HG02885 (cell line): ENCODE data around the gene LRP1-AS.

Experiments used
- ATAC-seq: cut with Tn5 transposase; IDR thresholded peaks from one replicate; pipeline ENCODE4 v1.9.1; 2021; ENCODE audit warnings: mild to moderate bottlenecking; ENCODE audit not compliant: unreplicated experiment, poor library complexity

LRP1-AS gene

DNA sequence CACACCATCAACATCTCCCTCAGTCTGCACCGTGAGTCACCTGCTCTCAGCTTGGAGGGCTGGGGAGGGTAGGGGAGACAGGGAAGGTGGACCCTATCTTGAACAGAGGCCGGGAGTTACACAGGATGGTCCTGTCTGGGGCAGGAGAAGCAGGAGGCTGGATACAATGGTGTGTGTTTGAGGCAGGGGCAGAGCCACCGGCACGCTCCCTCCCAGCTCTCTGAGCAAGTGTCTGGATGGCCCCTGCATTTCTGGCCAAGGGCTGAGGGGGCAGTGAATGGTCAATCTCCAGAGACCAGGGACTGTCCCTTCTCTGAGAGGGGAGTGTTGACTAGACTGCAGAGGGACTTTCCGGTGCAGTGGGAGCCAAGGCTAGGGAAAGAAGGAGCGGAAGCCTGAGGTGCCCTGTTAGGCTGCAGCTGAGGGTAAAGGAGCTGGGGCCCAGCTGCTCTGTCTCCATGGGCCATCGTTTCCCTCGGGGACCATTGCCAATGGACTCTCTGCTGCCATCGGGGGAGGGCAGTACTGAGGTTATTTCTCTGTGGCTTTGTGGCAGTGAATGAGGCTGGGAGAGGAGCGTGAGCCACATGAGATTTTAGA, 1.9 kb downstream of the LRP1-AS start:
- no peak for ATAC-seq

DNA sequence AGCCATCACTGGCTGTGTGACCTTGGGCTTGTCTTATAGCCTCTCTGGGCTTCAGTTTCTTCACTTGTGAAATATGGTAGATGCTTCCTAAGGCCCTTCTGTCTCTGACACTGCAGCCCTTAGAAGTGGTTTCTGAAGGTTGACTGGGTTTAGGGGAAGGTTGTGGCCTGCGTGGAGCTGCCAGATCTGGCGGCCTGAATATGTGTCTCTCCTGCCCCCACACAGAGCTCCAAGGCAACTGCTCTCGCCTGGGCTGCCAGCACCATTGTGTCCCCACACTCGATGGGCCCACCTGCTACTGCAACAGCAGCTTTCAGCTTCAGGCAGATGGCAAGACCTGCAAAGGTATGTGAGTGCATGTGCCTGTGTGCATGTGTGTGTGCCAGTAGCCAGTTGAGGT, 4.0 kb downstream of the LRP1-AS start:
- ATAC-seq, result no peak

DNA sequence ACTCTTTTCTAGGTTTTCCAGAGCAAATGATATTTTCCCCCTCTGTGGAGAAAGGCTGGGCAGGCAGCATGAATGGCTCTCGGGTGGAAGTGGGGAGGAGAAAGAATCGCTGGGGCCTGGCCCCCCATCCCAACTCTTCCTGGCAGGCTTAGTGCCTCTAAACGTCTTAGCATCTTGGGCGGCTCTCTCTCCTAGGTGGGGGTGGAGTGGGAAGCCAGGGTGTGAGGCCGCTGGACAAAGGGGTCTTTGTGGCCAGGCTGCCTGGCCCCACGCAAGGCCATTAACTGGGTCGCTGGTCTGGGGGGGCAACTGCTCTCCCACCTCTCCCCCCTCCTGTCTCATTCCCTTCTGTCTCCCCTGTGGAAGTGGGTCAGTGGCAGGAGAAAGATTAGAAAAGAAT, 4.7 kb downstream of the LRP1-AS start:
- no peak for ATAC-seq

DNA sequence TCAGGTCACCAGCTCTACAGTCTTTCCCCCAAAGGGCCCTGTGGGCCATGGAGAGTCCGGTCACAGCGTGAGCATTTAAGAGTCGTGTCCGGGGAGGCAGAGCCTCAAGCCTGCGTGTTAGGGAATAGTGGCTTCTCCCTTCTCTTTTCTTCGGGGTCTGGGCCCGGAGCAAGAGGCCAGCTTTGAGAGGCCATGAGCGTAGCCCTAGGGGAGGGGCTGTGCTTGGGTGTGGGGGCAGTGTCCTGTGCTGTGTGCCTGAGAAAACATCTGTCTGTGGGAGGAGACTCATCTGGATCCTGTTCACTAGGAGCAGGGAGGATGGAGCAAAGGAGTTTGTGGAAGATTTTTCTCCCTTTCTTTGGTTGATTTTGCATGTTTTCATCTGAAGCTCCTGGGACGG, 5.3 kb downstream of the LRP1-AS start:
- ATAC-seq, result no peak

DNA sequence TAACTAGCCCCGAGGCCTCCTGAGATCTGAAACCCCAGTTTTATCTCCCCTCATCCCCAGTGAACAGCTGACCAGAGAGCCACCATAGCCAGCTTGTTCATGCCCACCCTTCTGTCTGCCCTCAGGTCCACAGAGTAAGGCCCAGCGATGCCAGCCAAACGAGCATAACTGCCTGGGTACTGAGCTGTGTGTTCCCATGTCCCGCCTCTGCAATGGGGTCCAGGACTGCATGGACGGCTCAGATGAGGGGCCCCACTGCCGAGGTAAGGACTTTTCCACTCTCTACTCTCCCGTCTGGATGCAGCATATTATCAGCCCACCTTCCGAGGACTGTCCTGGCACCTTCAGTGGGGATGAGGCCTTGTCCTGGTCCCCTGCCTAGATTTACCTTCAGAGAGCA, 6.2 kb downstream of the LRP1-AS start:
- ATAC-seq, result no peak

DNA sequence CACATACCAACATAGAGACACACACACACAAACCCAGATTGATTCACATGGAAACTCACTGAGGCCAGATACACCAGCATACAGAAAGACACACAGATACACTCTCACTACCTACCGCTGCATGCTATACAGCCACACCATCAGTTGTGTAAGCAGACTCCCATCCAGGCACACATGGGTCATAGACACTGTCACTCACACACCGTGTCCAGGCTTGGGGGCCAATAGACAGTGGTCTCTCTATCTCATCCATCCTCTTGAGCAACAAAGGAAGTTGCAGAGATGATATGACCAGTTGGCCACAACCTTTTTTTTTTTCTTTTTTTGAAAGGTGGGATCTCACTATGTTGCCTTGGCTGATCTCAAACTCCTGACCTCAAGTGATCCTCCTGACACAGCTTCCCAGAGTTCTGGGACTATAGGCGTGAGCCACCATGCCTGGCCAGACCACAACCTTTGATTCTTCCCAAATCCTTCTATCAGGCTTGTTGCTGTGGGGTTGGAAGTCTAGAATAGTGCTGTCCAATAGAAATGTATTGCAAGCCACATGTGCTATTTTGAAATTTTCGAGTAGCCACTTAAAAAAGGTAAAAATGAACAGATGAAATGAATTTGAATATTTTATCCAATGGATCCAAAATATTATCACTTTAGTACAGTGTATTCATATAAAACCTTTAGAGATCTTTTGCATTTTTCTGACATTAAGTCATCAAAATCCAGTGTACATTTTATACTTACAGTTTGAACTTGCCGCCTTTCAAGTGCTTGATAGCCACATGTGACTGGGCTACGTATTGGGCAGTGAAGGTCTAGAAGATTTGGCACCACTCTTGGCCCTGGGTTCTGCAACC, 7.4 kb downstream of the LRP1-AS start:
- no peak for ATAC-seq

DNA sequence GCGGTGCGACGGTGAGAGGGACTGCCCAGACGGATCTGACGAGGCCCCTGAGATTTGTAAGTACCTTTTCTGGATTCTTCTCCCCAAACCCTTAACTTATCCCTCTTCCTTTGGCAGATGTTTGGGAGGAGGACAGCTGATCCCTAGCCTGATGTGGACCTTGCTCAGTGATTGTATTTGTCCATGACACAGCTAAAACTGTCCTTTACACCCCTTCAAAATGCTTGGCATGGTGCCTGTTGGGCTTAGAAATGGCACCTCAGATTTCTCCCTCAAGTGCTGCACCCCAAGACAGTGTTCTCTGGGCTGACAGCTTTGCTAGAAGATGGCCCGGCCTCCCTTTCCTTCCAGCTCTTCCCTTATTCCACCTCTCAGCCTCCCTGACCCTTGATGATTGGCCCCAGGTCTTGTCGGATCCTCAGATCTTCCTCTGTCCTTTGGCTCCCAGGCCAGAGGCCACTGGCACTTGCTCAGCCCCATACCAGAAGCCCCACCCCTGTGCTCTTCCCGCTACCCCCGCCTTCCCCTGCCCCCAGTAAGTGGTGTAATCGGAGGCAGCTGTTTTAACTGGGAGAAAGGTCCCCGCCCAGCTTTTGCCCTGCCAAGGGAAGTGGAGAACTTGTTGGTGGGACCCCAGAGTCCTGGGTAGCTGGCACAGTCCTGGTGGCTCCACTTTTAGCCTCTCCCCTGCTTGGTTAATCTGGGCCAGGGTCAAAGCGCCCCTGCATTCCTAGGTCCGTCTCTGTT, 8.7 kb downstream of the LRP1-AS start:
- no peak for ATAC-seq

DNA sequence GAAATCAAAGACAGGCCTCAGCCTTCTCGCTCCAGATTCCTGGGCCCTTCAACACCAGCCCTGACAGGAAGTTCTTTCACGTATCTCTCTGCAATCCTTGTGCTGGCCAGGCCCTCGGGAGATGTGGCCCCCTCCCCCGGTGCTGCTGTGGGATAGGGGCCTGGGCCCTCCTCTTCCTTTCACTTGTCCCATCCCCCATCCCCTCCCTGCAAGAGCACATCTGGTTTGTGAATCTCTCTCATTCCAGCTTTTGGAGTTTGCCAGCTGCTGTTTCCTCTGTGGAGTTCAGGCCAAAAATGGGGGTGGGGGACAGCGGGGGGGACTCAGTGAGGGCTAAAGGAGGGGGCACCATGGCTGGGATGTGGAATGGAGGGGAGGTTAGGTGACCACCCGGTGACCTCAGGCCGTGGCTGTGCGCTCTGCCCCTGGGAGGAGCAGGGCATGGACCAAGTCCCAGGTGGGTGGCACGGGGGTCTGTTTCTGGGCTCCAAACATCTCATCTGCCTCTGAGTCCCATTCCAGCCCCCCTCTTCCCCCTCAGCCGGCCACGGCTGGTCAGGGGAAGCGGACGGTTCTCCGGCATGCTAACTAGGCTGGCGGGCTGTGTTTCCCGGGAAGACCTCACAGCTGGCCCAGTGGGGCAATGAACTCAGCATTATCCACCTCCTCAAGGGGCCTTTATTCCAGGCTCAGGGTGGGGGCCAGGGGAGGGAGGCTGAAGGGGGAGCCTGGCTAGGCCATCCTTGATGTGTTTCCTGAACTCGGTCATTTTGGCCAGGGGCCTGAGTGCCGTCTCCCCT, 11.7 kb downstream of the LRP1-AS start:
- ATAC-seq, result no peak

DNA sequence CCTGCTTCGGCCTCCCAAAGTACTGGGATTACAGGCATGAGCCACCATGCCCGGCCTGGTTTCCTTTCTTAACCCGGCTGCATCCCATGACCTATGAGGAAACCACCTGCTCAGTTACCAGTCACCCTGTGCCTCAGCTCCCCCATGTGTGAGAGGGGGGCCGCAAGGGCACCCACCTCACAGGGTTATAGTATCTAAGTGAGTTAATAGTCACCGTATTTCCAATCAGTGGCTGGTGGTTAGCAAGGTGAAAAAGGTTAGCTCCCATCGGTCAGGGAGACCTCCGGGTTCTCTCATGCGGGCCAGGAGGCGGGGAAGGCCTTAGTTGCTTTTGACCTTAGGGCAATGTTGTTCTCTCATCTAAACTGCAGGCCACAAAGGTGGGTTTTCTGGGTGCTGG, 12.5 kb downstream of the LRP1-AS start:
- no peak for ATAC-seq

DNA sequence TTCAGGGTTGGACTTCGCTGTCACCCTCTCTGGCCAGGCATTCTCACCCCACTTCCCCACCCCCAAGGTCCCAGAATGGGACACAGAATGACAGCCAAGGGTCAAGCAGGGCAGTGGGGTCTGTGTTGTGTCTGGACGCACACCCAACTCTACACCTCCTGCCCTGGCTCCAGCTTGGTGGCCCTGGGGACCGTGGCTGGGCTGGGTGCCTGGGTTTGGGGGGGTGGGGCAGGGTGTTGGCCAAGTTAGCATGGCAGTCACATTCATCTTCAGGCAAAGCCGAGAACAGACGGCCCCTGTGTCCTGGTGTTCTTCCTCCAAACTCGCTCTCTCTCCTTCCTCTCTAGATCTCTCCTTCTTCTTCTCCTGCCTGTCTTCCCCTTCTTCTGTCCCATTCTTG, 13.5 kb downstream of the LRP1-AS start:
- no peak for ATAC-seq

DNA sequence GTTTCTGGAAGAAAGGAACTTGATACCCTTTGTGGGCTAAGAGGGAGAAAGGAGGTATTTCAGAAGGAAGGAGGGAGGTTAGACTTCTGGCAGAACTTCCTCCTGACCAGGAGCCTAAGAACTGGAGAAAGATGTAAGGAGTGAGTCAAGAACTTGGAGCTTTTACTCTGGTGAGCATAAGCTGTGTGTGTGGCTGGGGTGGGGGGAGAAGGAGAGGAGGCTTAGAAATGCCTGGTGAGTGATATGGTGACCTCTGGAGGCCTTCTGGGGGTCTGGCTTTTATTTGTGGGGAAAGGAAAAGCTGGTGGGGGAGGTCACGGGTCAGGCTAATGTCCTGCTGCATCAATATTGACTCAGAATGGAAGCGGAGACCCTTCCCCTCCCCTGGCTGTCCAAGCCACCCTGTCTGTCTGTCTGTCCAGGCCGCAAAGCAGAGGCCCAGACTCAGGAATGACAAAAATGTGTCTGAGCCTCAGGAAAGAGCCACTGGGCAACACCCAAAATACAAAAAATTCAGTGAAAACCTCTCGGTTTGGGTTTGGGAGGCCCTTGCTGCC, 14.3 kb downstream of the LRP1-AS start:
- ATAC-seq, result no peak

DNA sequence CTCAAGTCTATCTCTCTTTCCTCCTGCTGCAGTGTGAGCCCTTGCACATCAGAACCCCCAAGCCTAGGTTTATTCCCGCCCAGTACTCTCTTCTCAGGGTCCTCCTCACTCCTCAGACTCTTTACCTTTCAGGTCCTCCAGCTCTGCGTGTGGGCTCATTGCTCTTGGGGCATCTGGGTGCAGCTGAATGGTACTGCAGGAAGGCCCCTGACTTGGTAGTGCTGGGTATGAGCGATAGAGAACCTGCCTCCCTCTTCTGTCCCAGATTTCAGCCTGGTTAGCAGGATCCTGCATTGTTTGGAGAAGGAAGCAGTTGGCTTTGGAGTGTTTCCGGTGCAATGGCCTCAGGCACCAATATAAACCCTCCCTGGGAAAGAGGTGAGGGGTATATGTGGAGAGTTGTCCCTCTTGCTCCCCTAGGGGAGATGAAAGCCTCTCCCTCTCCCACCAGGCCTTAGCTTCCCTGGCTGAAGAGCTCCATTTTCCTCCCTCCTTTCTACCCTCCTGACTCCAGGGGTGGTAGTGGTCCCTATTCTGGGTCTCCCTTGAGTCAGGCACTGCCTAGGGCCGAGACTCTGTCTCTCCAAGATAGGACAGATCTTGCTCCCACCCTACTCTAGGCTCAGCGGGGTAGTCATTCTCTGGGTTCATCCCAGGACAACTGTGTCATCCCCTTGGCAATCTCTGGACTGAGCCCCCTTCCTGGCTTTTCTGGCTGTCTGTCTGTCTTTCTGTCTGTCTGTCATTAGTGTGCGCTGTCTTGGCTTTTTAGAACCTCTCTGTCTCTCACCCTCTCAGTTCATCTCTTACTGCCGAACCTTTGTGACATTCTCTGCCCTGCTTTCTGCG, 15.3 kb downstream of the LRP1-AS start:
- no peak for ATAC-seq

DNA sequence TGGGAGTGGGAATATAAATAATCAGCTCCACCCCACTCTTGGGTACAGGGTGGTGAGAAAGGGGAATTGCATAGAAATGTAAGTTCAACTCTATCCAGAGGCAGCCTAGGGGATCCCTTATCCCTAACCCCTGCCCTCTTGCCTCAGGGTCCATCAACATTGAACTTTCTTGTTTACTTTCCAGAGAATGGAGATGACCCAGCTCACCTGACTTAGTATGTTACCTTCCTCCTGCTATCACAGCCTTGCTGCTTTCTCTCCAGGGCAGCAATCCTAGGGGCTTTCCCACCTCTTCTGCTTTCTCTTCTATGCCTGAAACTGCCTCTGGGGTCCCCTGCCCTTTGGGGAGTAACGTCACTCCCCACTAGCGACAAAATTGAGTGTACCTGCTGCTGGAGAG, 16.5 kb downstream of the LRP1-AS start:
- ATAC-seq, result no peak

DNA sequence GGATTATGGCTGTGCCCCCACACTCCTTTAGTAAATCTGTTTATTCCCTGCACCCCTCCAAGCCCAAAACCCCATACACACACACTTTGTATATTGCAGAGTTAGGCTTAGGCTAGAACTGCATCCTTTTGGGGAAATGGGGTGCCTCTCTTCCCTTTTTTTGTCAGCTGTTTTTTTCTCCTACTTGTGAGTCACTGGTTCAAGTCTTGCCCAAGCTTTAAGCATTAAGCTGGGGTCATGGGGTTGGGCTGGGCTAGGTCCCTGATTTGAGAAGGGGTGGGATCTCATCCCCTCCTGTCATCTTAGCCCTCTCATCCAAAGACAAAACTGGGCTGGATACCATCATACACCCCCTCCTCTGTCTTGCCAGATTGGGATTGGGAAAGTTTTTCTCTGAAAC, 17.5 kb downstream of the LRP1-AS start:
- no peak for ATAC-seq

DNA sequence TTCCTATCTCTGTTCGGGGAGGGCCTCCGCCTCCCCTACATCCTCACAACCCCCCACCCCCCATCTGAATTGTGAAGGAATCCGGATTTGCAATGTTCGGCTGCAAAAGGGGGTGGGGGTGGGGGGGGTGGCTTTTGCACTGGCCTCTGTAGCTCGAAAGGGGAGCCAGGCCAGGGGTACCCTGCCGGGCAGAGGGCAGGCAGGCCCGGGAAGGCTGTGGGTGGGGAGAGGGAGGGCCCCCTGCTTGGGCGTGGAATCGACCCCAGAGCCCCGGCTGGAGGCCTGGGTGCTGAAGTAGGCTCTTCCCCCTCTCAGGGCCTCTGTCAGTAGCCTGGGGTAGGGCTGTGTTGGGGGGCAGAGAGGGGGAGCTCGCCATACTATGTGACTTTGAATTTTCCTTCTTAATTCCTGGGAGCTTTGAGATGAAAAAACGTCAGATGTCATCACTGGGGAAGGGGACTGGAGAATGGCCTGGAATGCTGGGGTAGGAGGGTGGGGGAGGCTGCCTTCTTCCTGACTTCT, 18.0 kb downstream of the LRP1-AS start:
- ATAC-seq, result no peak

DNA sequence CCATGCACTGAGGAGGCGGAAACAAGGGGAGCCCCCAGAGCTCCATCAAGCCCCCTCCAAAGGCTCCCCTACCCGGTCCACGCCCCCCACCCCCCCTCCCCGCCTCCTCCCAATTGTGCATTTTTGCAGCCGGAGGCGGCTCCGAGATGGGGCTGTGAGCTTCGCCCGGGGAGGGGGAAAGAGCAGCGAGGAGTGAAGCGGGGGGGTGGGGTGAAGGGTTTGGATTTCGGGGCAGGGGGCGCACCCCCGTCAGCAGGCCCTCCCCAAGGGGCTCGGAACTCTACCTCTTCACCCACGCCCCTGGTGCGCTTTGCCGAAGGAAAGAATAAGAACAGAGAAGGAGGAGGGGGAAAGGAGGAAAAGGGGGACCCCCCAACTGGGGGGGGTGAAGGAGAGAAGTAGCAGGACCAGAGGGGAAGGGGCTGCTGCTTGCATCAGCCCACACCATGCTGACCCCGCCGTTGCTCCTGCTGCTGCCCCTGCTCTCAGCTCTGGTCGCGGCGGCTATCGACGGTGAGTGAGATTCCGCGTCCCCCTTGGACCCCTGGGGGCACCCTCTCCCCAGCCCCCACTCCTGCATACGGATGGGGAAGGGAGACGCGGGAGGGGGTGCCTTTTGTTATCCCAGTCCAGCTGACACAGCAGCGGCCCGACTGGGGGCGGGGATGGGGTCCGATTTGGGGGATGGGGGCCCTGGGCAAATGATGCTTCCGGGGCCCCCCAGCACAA, 18.7 kb downstream of the LRP1-AS start:
- ATAC-seq, result no peak

DNA sequence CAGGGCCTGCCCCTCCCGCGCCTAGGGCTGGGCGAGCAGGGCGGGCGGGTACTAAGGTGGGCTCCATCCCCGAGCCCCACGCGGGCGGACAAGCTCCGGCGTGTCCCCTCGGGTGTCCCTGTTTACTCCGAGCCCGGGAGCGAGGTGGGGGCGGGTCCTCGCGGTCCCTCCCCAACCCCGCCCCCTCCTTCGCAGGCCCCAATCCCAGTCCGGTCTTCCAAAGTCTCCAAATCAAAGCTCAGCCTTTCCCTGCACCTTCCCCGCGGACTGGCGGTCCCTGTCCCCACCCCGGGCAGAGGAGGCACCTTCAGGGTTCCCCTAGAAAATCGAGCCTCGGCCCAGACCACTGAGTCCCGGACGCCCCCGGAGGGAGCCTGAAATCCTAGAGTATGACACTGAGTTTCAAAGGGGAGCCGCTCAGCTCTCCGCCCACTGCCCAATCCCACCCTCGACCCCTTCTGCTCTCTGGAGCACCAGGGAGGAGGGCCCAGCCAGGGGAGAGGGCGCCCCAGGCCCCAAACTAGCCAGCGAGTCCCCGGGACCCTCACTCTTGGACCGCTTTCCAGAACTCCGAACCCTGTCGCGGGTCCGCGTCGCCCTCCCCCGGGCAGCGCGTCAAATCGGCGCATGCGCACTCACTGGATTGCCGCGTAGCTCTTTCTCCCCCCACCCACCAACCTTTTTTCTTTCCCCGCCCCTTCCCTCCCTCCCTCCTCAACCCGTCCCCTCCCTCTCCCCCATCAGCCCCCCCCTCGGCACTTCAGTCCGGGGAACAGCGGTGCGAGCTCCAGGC, 19.5 kb downstream of the LRP1-AS start, which contains the start of gene LRP1:
Gene LRP1, plus strand, starts transcription at position 758 of the 793 bp plus-strand sequence. CDS start 482 bp downstream, outside the sequence.
- no peak for ATAC-seq
